ENCODE measurements around the gene MTMR12.
"Not testable (repeated sequence)": the region's sequence is repeated elsewhere in the genome, so short reads cannot be mapped to it uniquely, and the experiment has no call there.

Gene MTMR12

DNA sequence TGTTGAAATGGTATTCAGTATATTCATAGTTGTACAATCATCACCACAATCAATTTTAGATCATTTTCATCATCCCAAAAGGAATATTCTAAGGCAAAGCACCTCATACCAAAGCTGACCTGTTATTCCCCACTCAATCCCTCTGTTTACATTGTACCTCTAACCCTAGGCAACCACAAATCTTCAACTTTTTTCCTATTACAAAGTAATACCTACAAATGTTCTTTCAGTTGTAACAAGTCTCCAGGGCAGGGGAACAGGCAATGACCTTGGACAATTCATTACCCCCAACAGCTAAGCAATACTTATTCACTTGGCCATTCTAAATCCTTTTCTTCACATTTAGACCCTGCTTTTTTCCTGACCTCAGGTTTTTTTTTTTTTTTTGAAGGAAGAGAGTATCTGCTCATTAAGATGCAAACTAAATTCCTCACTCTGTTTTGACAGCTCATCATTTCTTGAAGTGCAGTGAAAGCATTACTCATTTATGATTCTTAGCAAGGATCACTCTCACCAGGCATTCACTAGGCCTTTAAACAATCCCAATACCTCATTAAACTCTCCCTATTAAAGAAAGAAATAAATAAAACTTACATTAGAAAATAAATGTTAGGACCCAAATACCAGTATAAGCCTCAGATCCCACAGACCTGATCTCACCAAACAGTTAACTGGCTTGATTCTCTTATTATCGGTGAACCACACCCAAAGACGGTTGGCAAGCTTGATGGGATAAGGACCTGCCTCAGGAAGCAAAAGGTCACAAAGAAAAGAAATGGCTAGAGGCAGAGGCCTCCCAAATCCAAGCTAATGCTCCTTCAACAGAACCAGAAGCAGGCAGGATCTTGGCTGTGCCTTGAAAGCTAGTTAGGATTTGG, 15.3 kb downstream of the MTMR12 start:
- no peak for DNase-seq

- not testable (repeated sequence) for DNase-seq
Observed at GRCh38 chr5:32295966-32296772, 16.6 kb downstream of the MTMR12 start.

GRCh38 chr5:32291591-32291990, 21.1 kb downstream of the MTMR12 start:
- DNase-seq, result no peak

- no peak for DNase-seq
Observed at GRCh38 chr5:32290922-32291321, 21.8 kb downstream of the MTMR12 start.

DNA sequence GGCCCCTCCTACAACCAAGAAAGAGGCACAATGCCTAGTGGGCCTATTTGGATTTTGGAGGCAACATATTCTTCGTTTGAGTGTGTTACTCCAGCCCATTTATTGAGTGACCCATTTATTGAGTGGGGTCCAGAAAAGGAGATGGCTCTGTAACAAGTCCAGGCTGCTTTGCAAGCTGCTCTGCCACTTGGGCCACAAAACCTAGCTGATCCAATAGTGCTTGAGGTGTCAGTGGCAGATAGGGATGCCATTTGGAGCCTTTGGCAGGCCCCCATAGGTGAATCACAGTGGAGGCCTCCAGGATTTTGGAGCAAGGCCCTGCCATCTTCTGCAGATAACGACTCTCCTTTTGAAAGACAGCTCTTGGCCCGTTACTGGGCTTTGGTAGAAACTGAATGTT, 22.2 kb downstream of the MTMR12 start:
- not testable (repeated sequence) for DNase-seq

DNA sequence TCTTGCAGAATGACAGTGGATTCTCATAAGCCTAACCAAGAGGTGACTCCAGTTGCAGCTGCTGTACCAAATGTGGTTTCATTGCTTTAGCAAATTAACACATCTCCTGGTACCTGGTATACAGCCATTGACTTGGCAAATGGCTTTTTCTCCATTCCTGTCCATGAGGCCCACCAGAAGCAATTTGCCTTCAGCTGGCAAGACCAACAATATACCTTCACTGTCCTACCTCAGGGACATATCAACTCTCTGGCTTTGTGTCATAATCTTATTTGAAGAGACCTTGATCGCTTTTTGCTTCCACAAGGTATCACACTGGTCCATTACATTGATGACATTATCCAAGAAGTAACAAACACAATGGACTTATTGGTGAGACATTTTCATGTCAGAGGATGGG, 22.8 kb downstream of the MTMR12 start:
- not testable (repeated sequence) for DNase-seq

DNA sequence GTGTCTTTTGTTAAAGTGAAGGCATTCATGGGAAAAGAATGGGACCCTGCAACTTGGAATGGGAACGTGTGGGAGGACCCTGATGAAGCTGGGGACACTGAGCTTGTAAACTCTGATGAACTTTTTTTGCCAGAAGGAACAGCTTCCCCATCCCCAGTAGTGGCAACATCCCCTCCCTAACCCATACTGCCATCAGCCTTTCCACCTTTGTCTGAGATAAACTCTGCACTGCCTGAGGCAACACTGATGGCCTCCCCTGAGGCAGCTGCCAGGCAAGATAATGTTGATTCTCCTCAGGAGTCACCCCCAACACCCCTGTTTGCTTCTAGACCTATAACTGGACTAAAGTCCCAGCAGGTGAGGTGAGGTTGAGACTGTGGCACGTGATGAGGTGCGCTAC, 24.6 kb downstream of the MTMR12 start:
- DNase-seq, result not testable (repeated sequence)

- DNase-seq, result not testable (repeated sequence)
Observed at GRCh38 chr5:32287525-32287924, 25.2 kb downstream of the MTMR12 start.

GRCh38 chr5:32285510-32286138, 27.1 kb downstream of the MTMR12 start:
- DNase-seq, result no peak

- DNase-seq, result no peak
Observed at GRCh38 chr5:32283539-32284377, 29.0 kb downstream of the MTMR12 start.

DNA sequence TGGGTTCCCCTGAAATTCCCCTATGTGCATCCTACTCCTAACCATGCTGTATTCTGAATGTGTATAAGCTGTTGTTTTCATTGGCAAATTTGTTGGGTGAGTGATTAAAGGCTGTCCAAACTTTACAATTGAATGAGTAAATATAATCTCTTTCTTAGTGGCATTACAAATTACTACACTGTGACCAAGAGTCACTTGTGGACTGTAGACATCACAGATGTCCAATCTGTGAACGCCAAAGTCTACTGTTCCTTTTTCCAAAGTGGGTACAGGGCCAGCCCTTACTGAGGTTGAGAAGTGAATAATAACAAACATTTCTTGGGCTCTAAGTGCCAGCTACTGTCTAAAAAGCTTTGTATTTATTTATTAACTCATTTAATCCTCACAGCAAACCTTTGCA, 29.7 kb downstream of the MTMR12 start:
- DNase-seq, result no peak

DNA sequence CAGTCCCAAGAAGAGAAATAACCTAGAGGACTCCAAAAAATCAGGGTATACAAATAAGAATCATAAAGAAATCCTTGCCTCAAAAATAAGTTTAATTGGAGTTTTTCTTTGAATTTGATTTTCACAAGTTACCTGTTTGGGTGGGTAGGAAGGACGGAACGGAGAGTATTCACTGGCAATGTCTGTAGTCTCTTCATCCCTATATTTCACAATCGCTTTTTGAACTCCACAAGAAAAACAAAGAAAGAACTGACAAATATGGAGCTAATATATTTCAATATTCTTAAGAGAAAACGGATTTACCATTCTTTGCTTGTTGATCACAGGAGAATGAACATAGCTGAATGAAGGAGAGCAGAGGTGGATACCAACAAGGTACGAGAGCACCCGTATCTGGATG, 30.1 kb downstream of the MTMR12 start:
- DNase-seq, result no peak

DNA sequence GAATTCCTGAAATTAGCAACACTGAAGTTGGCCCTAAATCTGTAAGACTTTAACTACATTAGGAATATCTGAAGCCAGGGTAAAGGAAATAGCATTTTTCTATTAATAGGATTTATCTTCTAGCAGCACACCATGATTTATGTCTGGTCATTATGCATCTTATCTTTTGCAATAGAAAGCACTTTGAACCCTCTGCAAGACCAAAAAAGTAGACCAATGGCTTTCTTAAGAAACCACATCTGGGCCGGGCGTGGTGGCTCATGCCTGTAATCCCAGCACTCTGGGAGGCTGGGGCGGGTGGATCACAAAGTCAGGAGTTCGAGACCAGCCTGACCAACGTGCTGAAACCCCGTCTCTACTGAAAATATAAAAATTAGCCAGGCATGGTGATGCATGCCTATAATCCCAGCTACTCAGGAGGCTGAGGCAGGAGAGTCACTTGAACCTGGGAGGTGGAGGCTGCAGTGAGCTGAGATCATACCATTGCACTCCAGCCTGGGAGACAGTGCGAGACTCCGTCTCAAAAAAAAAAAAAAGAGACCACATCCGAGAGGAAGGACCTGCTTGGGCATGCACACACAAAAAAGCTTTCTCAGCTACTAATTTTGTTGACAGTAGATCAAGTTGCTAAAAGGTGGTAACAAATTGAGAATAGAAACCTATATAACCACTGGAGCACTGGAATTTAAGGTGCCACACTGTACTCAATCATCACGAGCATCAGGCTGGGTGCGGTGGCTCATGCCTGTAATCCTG, 31.2 kb downstream of the MTMR12 start:
- not testable (repeated sequence) for DNase-seq

GRCh38 chr5:32280656-32281081, 32.1 kb downstream of the MTMR12 start:
- DNase-seq, result no peak

DNA sequence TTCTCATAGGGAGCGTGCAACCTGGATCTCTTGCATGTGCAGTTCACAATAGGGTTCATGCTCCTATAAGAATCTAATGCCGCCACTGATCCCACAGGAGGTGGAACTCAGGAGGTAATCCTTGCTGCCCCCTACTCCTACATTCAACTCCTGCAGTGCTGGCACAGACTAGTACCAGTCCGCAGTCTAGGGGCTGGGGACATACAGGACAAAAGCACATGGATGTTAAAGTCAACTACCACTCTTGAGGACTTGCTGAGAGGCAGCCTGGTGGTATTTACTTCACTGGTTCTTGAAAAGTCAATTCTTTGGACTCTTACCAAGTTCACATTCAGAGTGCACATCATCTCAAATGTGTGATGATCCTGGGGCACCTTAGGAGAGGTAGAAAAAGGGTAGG, 33.0 kb downstream of the MTMR12 start:
- no peak for DNase-seq

- no peak for DNase-seq
Observed at GRCh38 chr5:32279223-32279622, 33.5 kb downstream of the MTMR12 start.

GRCh38 chr5:32278406-32278805, 34.3 kb downstream of the MTMR12 start:
- no peak for DNase-seq

DNA sequence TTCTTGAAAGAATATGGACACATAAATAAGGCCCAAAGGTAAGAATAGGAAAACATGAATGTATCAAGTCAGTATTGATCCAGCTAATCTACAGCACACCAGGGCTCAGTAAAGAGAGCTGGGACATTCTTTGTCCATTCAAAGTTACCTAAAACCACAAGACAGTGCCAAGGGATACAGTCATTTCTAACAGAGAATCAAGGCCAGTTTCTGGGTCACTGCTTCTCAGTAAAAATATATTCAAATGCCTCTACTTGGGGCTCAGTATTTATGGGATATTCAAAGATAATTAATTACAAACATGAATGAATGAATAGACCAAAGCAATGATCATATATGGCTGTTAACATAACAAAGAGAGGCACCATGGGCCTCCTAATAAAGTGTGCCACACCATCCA, 34.9 kb downstream of the MTMR12 start:
- DNase-seq, result no peak

GRCh38 chr5:32276173-32276853, 36.4 kb downstream of the MTMR12 start:
- DNase-seq, result no peak

DNA sequence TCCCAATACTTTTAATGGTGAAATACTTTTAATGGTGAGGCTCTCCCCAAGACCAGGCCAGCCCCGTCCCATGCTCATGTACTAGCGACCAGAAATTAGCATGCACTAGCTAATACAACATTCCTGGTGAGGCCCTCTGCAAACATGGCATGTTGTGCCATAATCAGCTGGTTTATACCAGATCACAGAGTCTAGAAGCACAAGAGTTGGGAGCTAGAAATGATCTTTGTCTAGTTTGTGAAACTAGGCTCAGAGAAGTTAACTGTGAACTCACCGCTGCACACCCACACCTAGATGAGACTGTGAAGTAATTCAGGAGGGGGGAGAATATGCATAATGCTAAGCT, 37.4 kb downstream of the MTMR12 start:
- DNase-seq, result no peak

Measured in NCI-H187 (cell line).